GM23338 (cell line): ENCODE data around the gene CD9. TPM values are rescaled to one million over a fixed set of nuclear protein-coding genes. Genes with fewer than 3 reads are reported as not detected.

Experiments used
- ATAC-seq: fragments of 200-7000 bp; cut with Tn5 transposase; 3 replicates; pipeline ENCODE4 v1.9.1; 2020
- DNase-seq: peaks from one replicate; pipeline ENCODE4 v3.0.0-alpha.2; 2015; ENCODE audit warnings: low spot score
- H2AFZ ChIP-seq: fragments of 200-600 bp; sonication (generic); 2 replicates; pipeline ENCODE4 v1.8.0; 2016; ENCODE audit warnings: antibody characterized with exemption, mild to moderate bottlenecking, moderate library complexity
- H3F3A ChIP-seq: fragments of 200-600 bp; sonication (generic); replicated peaks from 2 replicates; pipeline ENCODE4 v1.8.0; 2017; ENCODE audit warnings: antibody characterized with exemption, mixed run types, low read depth
- H3K27ac ChIP-seq: fragments of 200-600 bp; sonication (generic); 2 replicates; pipeline ENCODE4 v1.6.1; 2016; ENCODE audit warnings: low read depth
- H3K27me3 ChIP-seq: fragments of 200-600 bp; sonication (generic); 2 replicates; pipeline ENCODE4 v1.8.0; 2016; ENCODE audit warnings: mild to moderate bottlenecking, mixed run types, moderate library complexity; ENCODE audit not compliant: insufficient read depth
- H3K36me3 ChIP-seq: fragments of 200-600 bp; sonication (generic); 2 replicates; pipeline ENCODE4 v1.8.0; 2016; ENCODE audit warnings: mild to moderate bottlenecking; ENCODE audit not compliant: insufficient read depth
- H3K4me1 ChIP-seq: fragments of 200-600 bp; sonication (generic); 2 replicates; pipeline ENCODE4 v1.8.0; 2016; ENCODE audit warnings: mild to moderate bottlenecking, moderate library complexity; ENCODE audit not compliant: insufficient read depth
- H3K4me2 ChIP-seq: fragments of 200-600 bp; sonication (generic); 2 replicates; pipeline ENCODE4 v1.7.1; 2017; ENCODE audit warnings: mixed run types
- H3K4me3 ChIP-seq: fragments of 200-600 bp; sonication (generic); 2 replicates; pipeline ENCODE4 v1.6.1; 2016; ENCODE audit warnings: mixed run types
- H3K79me2 ChIP-seq: fragments of 200-600 bp; sonication (generic); replicated peaks from 2 replicates; pipeline ENCODE4 v1.8.0; 2017; ENCODE audit warnings: mild to moderate bottlenecking; ENCODE audit not compliant: insufficient read depth
- H3K9me2 ChIP-seq: fragments of 200-600 bp; sonication (generic); 2 replicates; pipeline ENCODE4 v1.8.0; 2017; ENCODE audit not compliant: insufficient read depth
- H4K20me1 ChIP-seq: fragments of 200-600 bp; sonication (generic); replicated peaks from 2 replicates; pipeline ENCODE4 v1.8.0; 2017; ENCODE audit warnings: mild to moderate bottlenecking; ENCODE audit not compliant: insufficient read depth
- H3K27ac Mint-ChIP-seq: 2 replicates; pipeline ENCODE4 v1.8.0; 2020; ENCODE audit warnings: inconsistent platforms, mild to moderate bottlenecking, moderate library complexity, mixed read lengths
- H3K27me3 Mint-ChIP-seq: 3 replicates; pipeline ENCODE4 v1.8.0; 2022; ENCODE audit warnings: low read depth, mild to moderate bottlenecking, moderate library complexity, mixed read lengths, inconsistent platforms; ENCODE audit not compliant: insufficient read depth, poor library complexity
- H3K36me3 Mint-ChIP-seq: 3 replicates; pipeline ENCODE4 v1.8.0; 2021; ENCODE audit warnings: low read depth, mild to moderate bottlenecking, inconsistent platforms, moderate library complexity, mixed read lengths
- H3K4me1 Mint-ChIP-seq: 3 replicates; pipeline ENCODE4 v1.8.0; 2020; ENCODE audit warnings: mild to moderate bottlenecking, inconsistent platforms, mixed read lengths
- H3K4me3 Mint-ChIP-seq: 3 replicates; pipeline ENCODE4 v1.8.0; 2021; ENCODE audit warnings: moderate library complexity, mild to moderate bottlenecking, inconsistent platforms, mixed read lengths
- H3K9me3 Mint-ChIP-seq: 3 replicates; pipeline ENCODE4 v1.8.0; 2020; ENCODE audit warnings: moderate library complexity, mild to moderate bottlenecking, inconsistent platforms, mixed read lengths
- EZH2 ChIP-seq: fragments of 200-600 bp; sonication (generic); IDR thresholded peaks from one replicate; pipeline ENCODE4 v1.8.0; 2017; ENCODE audit warnings: antibody characterized with exemption, mild to moderate bottlenecking, low read depth; ENCODE audit not compliant: unreplicated experiment
- JUNB ChIP-seq: IDR thresholded peaks from one replicate; pipeline ENCODE4 v1.6.1; 2016; ENCODE audit warnings: antibody characterized with exemption; ENCODE audit not compliant: unreplicated experiment
- NANOG ChIP-seq: IDR thresholded peaks from 2 replicates; pipeline ENCODE4 v1.6.1; 2016; ENCODE audit warnings: antibody characterized with exemption, borderline replicate concordance
- POLR2AphosphoS5 ChIP-seq: IDR thresholded peaks from 2 replicates; pipeline ENCODE4 v1.6.1; 2016; ENCODE audit warnings: antibody characterized with exemption, low read depth
- STAT1 ChIP-seq: IDR thresholded peaks from one replicate; pipeline ENCODE4 v1.6.1; 2016; ENCODE audit warnings: antibody characterized with exemption; ENCODE audit not compliant: unreplicated experiment
- ZNF114 ChIP-seq: fragments of 250-450 bp; sonication (Bioruptor Pico); IDR thresholded peaks from 2 replicates; pipeline ENCODE4 v1.5.0; 2020; ENCODE audit warnings: mild to moderate bottlenecking, moderate library complexity
- polyA plus RNA-seq: library from polyadenylated mRNA; unstranded; fragments of >200 nt; fragmentation: Nextera tagmentation; extraction: Ambion mirVana; gene quantifications from 2 replicates; pipeline ENCODE4 v1.2.1, GENCODE V29; 2016
- total RNA-seq: library from RNA; depleted of rRNA; stranded (reverse); fragments of >200 nt; shearing (Covaris generic); gene quantifications from 2 replicates; pipeline ENCODE4 v1.2.3, GENCODE V29; 2014
- TF ChIP-seq, protein P1 (sequence below), 2 experiments: fragments of 200-600 bp in 1 of 2; sonication (generic) in 1 of 2; conservative IDR thresholded peaks; 2 replicates each; pipeline versions ENCODE4 v1.5.1 to v1.6.1; 2016 to 2017; ENCODE audit warnings: antibody characterized with exemption in 2 of 2, low read depth in 2 of 2, mild to moderate bottlenecking in 2 of 2, moderate library complexity in 1 of 2
- TF ChIP-seq, protein P2 (sequence below): IDR thresholded peaks from 2 replicates; pipeline ENCODE4 v1.6.1; 2016; ENCODE audit warnings: antibody characterized with exemption
- TF ChIP-seq, protein P3 (sequence below): IDR thresholded peaks from one replicate; pipeline ENCODE4 v1.6.1; 2018; ENCODE audit warnings: antibody characterized with exemption; ENCODE audit not compliant: unreplicated experiment

The CD9 gene
- total and polyA plus RNA-seq, 2 experiments from 2014 or later = 222 to 251 TPM

DNA sequence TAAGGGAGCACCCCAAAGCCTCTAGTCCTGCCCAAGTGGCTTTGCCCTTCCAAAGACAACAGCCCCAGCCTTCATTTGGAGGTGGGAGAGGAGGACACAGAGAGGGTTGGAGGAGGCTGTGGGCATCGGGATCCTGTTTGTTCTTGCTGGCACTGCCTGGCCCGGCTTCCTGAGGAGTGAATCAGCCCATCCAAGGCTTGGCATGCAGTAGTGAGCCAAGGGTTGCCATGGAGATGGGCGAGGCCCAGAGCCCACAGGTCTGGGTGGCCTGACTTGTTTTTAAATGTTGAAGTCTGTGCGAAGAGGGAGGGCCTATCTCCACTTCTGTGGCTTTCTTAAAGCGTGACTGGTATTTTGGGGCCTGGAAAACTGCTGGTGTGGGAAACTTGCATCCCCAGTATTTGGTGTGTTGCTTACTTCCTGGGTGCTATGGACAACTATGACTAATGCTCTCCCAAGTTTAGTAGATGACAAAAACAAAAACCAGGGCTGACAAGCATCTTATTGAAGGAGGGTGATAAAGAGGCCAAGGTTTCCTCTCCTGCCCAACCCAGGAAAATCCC, 15.8 kb downstream of the CD9 start:
- ATAC-seq (peak; percentile 25), DNase-seq (peak; percentile 67)
- Mint-ChIP-seq H3K36me3 (peaks cover 38% of the 10 kb centered on the region), H3K4me3 (peak overlapping the region; percentile 59; the same call in 1 of the 3 replicates), H3K27ac (peak overlapping the region; percentile 99), H3K27me3 (peaks cover 29% of the 10 kb centered on the region), H3K9me3 (no peaks in the 10 kb centered on the region), H3K4me1 (peaks cover 89% of the 10 kb centered on the region)
- peaks cover 14% of the 10 kb centered on the region; the same call in 1 of the 2 replicates for H4K20me1 ChIP-seq
- H3K4me2 ChIP-seq = peak overlapping the region; percentile 44
- H3K79me2 ChIP-seq = peaks cover 84% of the 10 kb centered on the region
- no peaks in the 10 kb centered on the region for H3K36me3 ChIP-seq
- no peaks in the 10 kb centered on the region for H3K9me2 ChIP-seq
- H2AFZ ChIP-seq = no peak overlapping the region
- no peaks in the 10 kb centered on the region for H3K27me3 ChIP-seq
- H3K27ac ChIP-seq = peak overlapping the region; percentile 96
- H3K4me3 ChIP-seq = peak overlapping the region; percentile 27
- peaks cover 11% of the 10 kb centered on the region; the same call in 1 of the 2 replicates for H3F3A ChIP-seq
- 0 out of 2 replicates have a peak, but pooled peaks have one; percentile 2 for TF ChIP-seq POLR2AphosphoS5
- TF ChIP-seq, protein P1, sequence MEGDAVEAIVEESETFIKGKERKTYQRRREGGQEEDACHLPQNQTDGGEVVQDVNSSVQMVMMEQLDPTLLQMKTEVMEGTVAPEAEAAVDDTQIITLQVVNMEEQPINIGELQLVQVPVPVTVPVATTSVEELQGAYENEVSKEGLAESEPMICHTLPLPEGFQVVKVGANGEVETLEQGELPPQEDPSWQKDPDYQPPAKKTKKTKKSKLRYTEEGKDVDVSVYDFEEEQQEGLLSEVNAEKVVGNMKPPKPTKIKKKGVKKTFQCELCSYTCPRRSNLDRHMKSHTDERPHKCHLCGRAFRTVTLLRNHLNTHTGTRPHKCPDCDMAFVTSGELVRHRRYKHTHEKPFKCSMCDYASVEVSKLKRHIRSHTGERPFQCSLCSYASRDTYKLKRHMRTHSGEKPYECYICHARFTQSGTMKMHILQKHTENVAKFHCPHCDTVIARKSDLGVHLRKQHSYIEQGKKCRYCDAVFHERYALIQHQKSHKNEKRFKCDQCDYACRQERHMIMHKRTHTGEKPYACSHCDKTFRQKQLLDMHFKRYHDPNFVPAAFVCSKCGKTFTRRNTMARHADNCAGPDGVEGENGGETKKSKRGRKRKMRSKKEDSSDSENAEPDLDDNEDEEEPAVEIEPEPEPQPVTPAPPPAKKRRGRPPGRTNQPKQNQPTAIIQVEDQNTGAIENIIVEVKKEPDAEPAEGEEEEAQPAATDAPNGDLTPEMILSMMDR (conservative IDR thresholded peaks at IDR 0.05; ENCODE audit: low read depth in 2 of 2) = no peak
- H3K4me1 ChIP-seq = peaks cover 82% of the 10 kb centered on the region

DNA sequence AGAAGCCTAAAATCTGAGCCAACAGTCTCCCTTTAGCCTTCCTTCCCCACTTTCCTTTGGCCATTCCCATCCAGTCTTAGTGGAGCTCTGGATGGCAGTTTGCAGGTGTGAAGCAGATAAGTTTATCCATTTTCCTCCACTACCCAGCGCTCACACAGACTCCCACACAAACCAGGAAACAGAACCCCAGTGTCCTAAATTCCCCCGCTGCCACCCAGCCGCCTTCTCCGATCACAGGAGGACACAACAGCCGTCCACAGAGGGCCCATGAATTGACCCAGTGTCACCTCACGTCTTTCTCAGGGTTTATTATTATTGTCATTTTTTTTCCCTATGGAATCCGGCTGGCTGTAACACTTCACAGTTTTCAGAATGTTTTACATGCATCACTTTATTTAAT, 16.4 kb downstream of the CD9 start:
- no peak for ATAC-seq
- Mint-ChIP-seq H3K36me3 (peaks cover 34% of the 10 kb centered on the region), H3K4me3 (peak overlapping the region; percentile 59; the same call in 1 of the 3 replicates), H3K9me3 (no peaks in the 10 kb centered on the region), H3K27me3 (peaks cover 25% of the 10 kb centered on the region), H3K4me1 (peaks cover 83% of the 10 kb centered on the region), H3K27ac (peak overlapping the region; percentile 99)
- peak overlapping the region; percentile 44 for H3K4me2 ChIP-seq
- H3K79me2 ChIP-seq = peaks cover 84% of the 10 kb centered on the region
- peaks cover 16% of the 10 kb centered on the region; the same call in 1 of the 2 replicates for H4K20me1 ChIP-seq
- H3K36me3 ChIP-seq = no peaks in the 10 kb centered on the region
- peaks cover 10% of the 10 kb centered on the region; the same call in 1 of the 2 replicates for H3F3A ChIP-seq
- no peaks in the 10 kb centered on the region for H3K27me3 ChIP-seq
- peak overlapping the region; percentile 27; the same call in 1 of the 2 replicates for H3K4me3 ChIP-seq
- TF ChIP-seq NANOG (no peak), ZNF114 (CRISPR knock-in tag) (no peak), JUNB (no peak), STAT1 (no peak), EZH2 (no peak), POLR2AphosphoS5 (no peak)
- TF ChIP-seq, protein P2, sequence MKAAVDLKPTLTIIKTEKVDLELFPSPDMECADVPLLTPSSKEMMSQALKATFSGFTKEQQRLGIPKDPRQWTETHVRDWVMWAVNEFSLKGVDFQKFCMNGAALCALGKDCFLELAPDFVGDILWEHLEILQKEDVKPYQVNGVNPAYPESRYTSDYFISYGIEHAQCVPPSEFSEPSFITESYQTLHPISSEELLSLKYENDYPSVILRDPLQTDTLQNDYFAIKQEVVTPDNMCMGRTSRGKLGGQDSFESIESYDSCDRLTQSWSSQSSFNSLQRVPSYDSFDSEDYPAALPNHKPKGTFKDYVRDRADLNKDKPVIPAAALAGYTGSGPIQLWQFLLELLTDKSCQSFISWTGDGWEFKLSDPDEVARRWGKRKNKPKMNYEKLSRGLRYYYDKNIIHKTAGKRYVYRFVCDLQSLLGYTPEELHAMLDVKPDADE = no peak
- TF ChIP-seq, protein P1 (conservative IDR thresholded peaks at IDR 0.05; ENCODE audit: low read depth in 2 of 2) = no peak
- TF ChIP-seq, protein P3, sequence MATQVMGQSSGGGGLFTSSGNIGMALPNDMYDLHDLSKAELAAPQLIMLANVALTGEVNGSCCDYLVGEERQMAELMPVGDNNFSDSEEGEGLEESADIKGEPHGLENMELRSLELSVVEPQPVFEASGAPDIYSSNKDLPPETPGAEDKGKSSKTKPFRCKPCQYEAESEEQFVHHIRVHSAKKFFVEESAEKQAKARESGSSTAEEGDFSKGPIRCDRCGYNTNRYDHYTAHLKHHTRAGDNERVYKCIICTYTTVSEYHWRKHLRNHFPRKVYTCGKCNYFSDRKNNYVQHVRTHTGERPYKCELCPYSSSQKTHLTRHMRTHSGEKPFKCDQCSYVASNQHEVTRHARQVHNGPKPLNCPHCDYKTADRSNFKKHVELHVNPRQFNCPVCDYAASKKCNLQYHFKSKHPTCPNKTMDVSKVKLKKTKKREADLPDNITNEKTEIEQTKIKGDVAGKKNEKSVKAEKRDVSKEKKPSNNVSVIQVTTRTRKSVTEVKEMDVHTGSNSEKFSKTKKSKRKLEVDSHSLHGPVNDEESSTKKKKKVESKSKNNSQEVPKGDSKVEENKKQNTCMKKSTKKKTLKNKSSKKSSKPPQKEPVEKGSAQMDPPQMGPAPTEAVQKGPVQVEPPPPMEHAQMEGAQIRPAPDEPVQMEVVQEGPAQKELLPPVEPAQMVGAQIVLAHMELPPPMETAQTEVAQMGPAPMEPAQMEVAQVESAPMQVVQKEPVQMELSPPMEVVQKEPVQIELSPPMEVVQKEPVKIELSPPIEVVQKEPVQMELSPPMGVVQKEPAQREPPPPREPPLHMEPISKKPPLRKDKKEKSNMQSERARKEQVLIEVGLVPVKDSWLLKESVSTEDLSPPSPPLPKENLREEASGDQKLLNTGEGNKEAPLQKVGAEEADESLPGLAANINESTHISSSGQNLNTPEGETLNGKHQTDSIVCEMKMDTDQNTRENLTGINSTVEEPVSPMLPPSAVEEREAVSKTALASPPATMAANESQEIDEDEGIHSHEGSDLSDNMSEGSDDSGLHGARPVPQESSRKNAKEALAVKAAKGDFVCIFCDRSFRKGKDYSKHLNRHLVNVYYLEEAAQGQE = no peak
- H3K9me2 ChIP-seq = no peaks in the 10 kb centered on the region
- no peak for DNase-seq
- H2AFZ ChIP-seq = no peak overlapping the region
- peak overlapping the region; percentile 96 for H3K27ac ChIP-seq
- peaks cover 76% of the 10 kb centered on the region for H3K4me1 ChIP-seq
